HCT116 (cell line): ENCODE data around the gene GJC1.
A peak's percentile ranks its signal among the peaks of the same experiment; 100 is the strongest.

Experiments used
- CTCF ChIP-seq, 3 experiments: fragments of 200-600 bp in 1 of 3; sonication (generic) in 1 of 3; IDR thresholded peaks in 2 of 3; conservative IDR thresholded peaks in 1 of 3; 2 replicates each; pipeline ENCODE4 v1.5.1; 2012 to 2017; ENCODE audit warnings: low read depth in 2 of 3, low read length in 2 of 3, antibody characterized with exemption in 1 of 3, borderline replicate concordance in 1 of 3, control low read depth in 1 of 3, mild to moderate bottlenecking in 1 of 3, mixed read lengths in 1 of 3, mixed run types in 1 of 3, moderate library complexity in 1 of 3; ENCODE audit not compliant: insufficient read depth in 1 of 3
- ELF1 ChIP-seq: IDR thresholded peaks from 2 replicates; pipeline ENCODE4 v1.6.1; 2012; ENCODE audit warnings: low read depth, borderline replicate concordance
- EZH2 ChIP-seq: fragments of 200-600 bp; sonication (generic); IDR thresholded peaks from 2 replicates; pipeline ENCODE4 v1.6.1; 2017; ENCODE audit warnings: antibody characterized with exemption, mixed run types
- EZH2phosphoT487 ChIP-seq: fragments of 200-600 bp; IDR thresholded peaks from 2 replicates; pipeline ENCODE4 v1.6.1; 2018; ENCODE audit warnings: antibody characterized with exemption, borderline replicate concordance
- FOSL1 ChIP-seq: IDR thresholded peaks from 2 replicates; pipeline ENCODE4 v1.6.1; 2012; ENCODE audit warnings: low read depth
- JUND ChIP-seq: IDR thresholded peaks from 2 replicates; pipeline ENCODE4 v1.6.1; 2012
- POLR2A ChIP-seq: IDR thresholded peaks from 2 replicates; pipeline ENCODE4 v1.7.0; 2011; ENCODE audit warnings: borderline replicate concordance; ENCODE audit not compliant: insufficient read depth, insufficient read length; ENCODE audit errors: extremely low read depth
- POLR2AphosphoS5 ChIP-seq: IDR thresholded peaks from 2 replicates; pipeline ENCODE4 v1.6.1; 2011; ENCODE audit warnings: mild to moderate bottlenecking, low read depth, low read length, moderate library complexity
- RAD21 ChIP-seq: IDR thresholded peaks from 2 replicates; pipeline ENCODE4 v1.6.1; 2012; ENCODE audit warnings: low read depth, mild to moderate bottlenecking
- SIN3A ChIP-seq: IDR thresholded peaks from 2 replicates; pipeline ENCODE4 v1.6.1; 2012; ENCODE audit warnings: low read depth
- TCF7L2 ChIP-seq: IDR thresholded peaks from 2 replicates; pipeline ENCODE4 v1.7.0; 2011; ENCODE audit warnings: borderline replicate concordance, inconsistent platforms; ENCODE audit not compliant: insufficient read depth, insufficient read length; ENCODE audit errors: extremely low read depth
- ZNF274 ChIP-seq: fragments of 200-500 bp; sonication (Bioruptor generic); IDR thresholded peaks from 2 replicates; pipeline ENCODE4 v1.6.1; 2014; ENCODE audit warnings: mild to moderate bottlenecking, low read depth, low read length, inconsistent platforms
- TF ChIP-seq, protein P1 (sequence below): IDR thresholded peaks from 2 replicates; pipeline ENCODE4 v1.6.1; 2012
- TF ChIP-seq, protein P2 (sequence below): IDR thresholded peaks from 2 replicates; pipeline ENCODE4 v1.6.1; 2012; ENCODE audit warnings: low read depth

DNA sequence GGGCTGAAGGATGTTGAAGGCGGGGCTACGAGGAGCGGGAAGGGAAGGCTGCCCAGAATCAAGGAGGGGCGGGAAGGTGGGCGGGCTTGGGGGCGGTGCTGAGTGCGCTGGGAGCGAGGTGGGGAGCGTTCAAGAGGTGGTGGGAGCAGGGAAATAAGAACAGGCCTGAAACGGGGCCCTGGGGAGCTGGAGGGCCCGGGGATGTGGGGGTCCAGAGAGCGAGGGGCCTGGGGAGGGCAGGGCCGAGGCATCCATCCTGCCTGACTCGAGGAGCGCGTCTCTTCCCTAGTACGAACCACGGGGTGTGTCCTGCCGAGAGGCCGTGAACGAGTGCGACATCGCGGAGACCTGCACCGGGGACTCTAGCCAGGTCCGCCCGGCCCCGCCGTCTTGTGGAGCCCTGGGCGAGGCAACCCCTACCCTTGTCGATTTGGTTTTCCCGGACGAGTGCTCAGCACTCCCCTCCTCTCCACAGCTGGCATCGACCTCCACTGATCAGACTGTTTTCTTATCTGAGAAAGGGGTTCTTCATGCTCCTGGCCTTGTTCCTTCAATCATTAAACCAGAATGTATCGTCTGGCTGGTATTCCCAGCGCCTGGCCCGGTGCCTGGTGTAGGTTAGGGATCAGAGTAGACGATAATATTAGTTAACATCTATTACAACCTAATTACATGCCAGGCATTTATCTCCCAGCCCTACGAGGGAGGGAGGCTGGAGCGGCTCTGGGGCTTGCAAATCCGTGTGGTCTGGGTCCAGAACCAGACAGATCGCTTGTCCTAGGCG is 54.1 kb downstream of the GJC1 start:
- TF ChIP-seq TCF7L2 (no peak), POLR2A (no peak), SIN3A (no peak), CTCF (IDR thresholded peaks at IDR 0.05 in 2 of 3, conservative IDR thresholded peaks at IDR 0.05 in 1 of 3; ENCODE audit: borderline replicate concordance in 1 of 3, insufficient read depth in 1 of 3, low read depth in 2 of 3, low read length in 2 of 3) (no peak), ZNF274 (no peak), ELF1 (no peak), FOSL1 (no peak), POLR2AphosphoS5 (0 out of 2 replicates have a peak, but pooled peaks have one; percentile 27), EZH2 (no peak), RAD21 (no peak), EZH2phosphoT487 (no peak), JUND (no peak)
- TF ChIP-seq, protein P1, sequence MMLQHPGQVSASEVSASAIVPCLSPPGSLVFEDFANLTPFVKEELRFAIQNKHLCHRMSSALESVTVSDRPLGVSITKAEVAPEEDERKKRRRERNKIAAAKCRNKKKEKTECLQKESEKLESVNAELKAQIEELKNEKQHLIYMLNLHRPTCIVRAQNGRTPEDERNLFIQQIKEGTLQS: no peak
- TF ChIP-seq, protein P2, sequence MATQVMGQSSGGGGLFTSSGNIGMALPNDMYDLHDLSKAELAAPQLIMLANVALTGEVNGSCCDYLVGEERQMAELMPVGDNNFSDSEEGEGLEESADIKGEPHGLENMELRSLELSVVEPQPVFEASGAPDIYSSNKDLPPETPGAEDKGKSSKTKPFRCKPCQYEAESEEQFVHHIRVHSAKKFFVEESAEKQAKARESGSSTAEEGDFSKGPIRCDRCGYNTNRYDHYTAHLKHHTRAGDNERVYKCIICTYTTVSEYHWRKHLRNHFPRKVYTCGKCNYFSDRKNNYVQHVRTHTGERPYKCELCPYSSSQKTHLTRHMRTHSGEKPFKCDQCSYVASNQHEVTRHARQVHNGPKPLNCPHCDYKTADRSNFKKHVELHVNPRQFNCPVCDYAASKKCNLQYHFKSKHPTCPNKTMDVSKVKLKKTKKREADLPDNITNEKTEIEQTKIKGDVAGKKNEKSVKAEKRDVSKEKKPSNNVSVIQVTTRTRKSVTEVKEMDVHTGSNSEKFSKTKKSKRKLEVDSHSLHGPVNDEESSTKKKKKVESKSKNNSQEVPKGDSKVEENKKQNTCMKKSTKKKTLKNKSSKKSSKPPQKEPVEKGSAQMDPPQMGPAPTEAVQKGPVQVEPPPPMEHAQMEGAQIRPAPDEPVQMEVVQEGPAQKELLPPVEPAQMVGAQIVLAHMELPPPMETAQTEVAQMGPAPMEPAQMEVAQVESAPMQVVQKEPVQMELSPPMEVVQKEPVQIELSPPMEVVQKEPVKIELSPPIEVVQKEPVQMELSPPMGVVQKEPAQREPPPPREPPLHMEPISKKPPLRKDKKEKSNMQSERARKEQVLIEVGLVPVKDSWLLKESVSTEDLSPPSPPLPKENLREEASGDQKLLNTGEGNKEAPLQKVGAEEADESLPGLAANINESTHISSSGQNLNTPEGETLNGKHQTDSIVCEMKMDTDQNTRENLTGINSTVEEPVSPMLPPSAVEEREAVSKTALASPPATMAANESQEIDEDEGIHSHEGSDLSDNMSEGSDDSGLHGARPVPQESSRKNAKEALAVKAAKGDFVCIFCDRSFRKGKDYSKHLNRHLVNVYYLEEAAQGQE: no peak
